ENCODE measurements around the gene PAPLN.

GRCh38 chr14:73232984-73233383, 4.3 kb upstream of the PAPLN start:
- no peak for TF ChIP-seq EZH2 (IDR thresholded peaks at IDR 0.05; ENCODE audit: low read depth)
- TF ChIP-seq, protein P1, sequence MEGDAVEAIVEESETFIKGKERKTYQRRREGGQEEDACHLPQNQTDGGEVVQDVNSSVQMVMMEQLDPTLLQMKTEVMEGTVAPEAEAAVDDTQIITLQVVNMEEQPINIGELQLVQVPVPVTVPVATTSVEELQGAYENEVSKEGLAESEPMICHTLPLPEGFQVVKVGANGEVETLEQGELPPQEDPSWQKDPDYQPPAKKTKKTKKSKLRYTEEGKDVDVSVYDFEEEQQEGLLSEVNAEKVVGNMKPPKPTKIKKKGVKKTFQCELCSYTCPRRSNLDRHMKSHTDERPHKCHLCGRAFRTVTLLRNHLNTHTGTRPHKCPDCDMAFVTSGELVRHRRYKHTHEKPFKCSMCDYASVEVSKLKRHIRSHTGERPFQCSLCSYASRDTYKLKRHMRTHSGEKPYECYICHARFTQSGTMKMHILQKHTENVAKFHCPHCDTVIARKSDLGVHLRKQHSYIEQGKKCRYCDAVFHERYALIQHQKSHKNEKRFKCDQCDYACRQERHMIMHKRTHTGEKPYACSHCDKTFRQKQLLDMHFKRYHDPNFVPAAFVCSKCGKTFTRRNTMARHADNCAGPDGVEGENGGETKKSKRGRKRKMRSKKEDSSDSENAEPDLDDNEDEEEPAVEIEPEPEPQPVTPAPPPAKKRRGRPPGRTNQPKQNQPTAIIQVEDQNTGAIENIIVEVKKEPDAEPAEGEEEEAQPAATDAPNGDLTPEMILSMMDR (conservative IDR thresholded peaks at IDR 0.05) = no peak

Measured in PC-9 (cell line).